IMR-90 (cell line): ENCODE measurements around the gene AVPR1B. TPM values are rescaled to one million over a fixed set of nuclear protein-coding genes. Genes with fewer than 3 reads are reported as not detected.

Experiments
- ATAC-seq: fragments of 200-7000 bp; cut with Tn5 transposase; 2 replicates; pipeline ENCODE4 v1.9.1; 2020; ENCODE audit warnings: low read depth, mild to moderate bottlenecking, moderate library complexity
- BruUV-seq: library from RNA; stranded (reverse); fragments of 400-500 nt; replicated peaks from 2 replicates; lab custom pipeline; 2021; lab: Mats Ljungman, UMichigan
- CTCF ChIA-PET: fragments of 300-600 bp; formaldehyde crosslinking; extraction: SDS; loops from one replicate; lab custom pipeline; 2021; ENCODE audit warnings: antibody characterized with exemption; lab: Yijun Ruan, JAX
- POLR2A ChIA-PET: fragments of 300-600 bp; sonication (Branson Sonifier 250); formaldehyde crosslinking; loops from one replicate; lab custom pipeline; 2022; ENCODE audit warnings: antibody characterized with exemption; ENCODE audit not compliant: unreplicated experiment; lab: Charles Lee
- DNase-seq: peaks from one replicate; pipeline ENCODE4 v3.0.0; 2013
- H2AFZ ChIP-seq: replicated peaks from 2 replicates; pipeline ENCODE3; 2013; ENCODE audit warnings: low read length, mild to moderate bottlenecking; ENCODE audit not compliant: poor library complexity
- H2AK5ac ChIP-seq: 2 replicates; pipeline ENCODE4 v1.6.1; 2013; ENCODE audit warnings: low read depth, low read length, inconsistent platforms
- H2AK9ac ChIP-seq: replicated peaks from 2 replicates; pipeline ENCODE3; 2013; ENCODE audit warnings: mild to moderate bottlenecking, low read depth, low read length, moderate library complexity; ENCODE audit not compliant: poor library complexity
- H2BK120ac ChIP-seq: 2 replicates; pipeline ENCODE4 v1.6.1; 2013; ENCODE audit warnings: low read depth, low read length, inconsistent platforms
- H2BK15ac ChIP-seq: 3 replicates; pipeline ENCODE4 v1.6.1; 2013; ENCODE audit warnings: low read depth, low read length, inconsistent platforms
- H2BK20ac ChIP-seq: 2 replicates; pipeline ENCODE4 v1.6.1; 2013; ENCODE audit warnings: low read depth, mild to moderate bottlenecking, inconsistent platforms, low read length, moderate library complexity
- H2BK5ac ChIP-seq: 2 replicates; pipeline ENCODE4 v1.6.1; 2013; ENCODE audit warnings: mild to moderate bottlenecking, low read depth, low read length, inconsistent platforms; ENCODE audit not compliant: poor library complexity, severe bottlenecking
- H3K14ac ChIP-seq: replicated peaks from 2 replicates; pipeline ENCODE4 v1.6.1; 2013; ENCODE audit warnings: low read depth, low read length, inconsistent platforms
- H3K18ac ChIP-seq: 2 replicates; pipeline ENCODE4 v1.6.1; 2013; ENCODE audit warnings: low read depth, low read length, control low read depth
- H3K23ac ChIP-seq: 2 replicates; pipeline ENCODE4 v1.6.1; 2013; ENCODE audit warnings: low read depth, low read length, inconsistent platforms
- H3K27ac ChIP-seq: 2 replicates; pipeline ENCODE4 v1.5.1; 2013; ENCODE audit warnings: mild to moderate bottlenecking, control low read depth, low read length; ENCODE audit not compliant: insufficient read depth
- H3K27me3 ChIP-seq: 2 replicates; pipeline ENCODE4 v1.6.1; 2013; ENCODE audit warnings: low read length; ENCODE audit not compliant: control insufficient read depth, insufficient read depth
- H3K36me3 ChIP-seq: 2 replicates; pipeline ENCODE4 v1.6.1; 2013; ENCODE audit warnings: low read length, mixed read lengths; ENCODE audit not compliant: control insufficient read depth, insufficient read depth
- H3K4ac ChIP-seq: 2 replicates; pipeline ENCODE4 v1.6.1; 2013; ENCODE audit warnings: low read depth, low read length, inconsistent platforms
- H3K4me1 ChIP-seq: 2 replicates; pipeline ENCODE4 v1.6.1; 2013; ENCODE audit warnings: low read length, mixed read lengths; ENCODE audit not compliant: control insufficient read depth, insufficient read depth
- H3K4me2 ChIP-seq: 2 replicates; pipeline ENCODE4 v1.6.1; 2013; ENCODE audit warnings: low read depth, mild to moderate bottlenecking, control low read depth, low read length, moderate library complexity
- H3K4me3 ChIP-seq: 2 replicates; pipeline ENCODE4 v1.5.1; 2013; ENCODE audit warnings: low read depth, mild to moderate bottlenecking, control low read depth, low read length, moderate library complexity; ENCODE audit not compliant: insufficient read depth
- H3K56ac ChIP-seq: 2 replicates; pipeline ENCODE4 v1.6.1; 2013; ENCODE audit warnings: low read length, inconsistent platforms; ENCODE audit not compliant: insufficient read depth; ENCODE audit errors: extremely low read depth
- H3K79me1 ChIP-seq, 2 experiments: 2 replicates each; pipeline ENCODE4 v1.6.1; 2013; ENCODE audit warnings: low read length in 2 of 2, inconsistent platforms in 1 of 2, low read depth in 1 of 2
- H3K9ac ChIP-seq: 2 replicates; pipeline ENCODE4 v1.6.1; 2013; ENCODE audit warnings: low read depth, low read length, control low read depth
- H3K9me1 ChIP-seq: 2 replicates; pipeline ENCODE4 v1.6.1; 2013; ENCODE audit warnings: low read length, inconsistent platforms; ENCODE audit not compliant: insufficient read depth
- H3K9me3 ChIP-seq: 2 replicates; pipeline ENCODE4 v1.6.1; 2013; ENCODE audit warnings: low read length; ENCODE audit not compliant: control insufficient read depth, insufficient read depth
- H4K20me1 ChIP-seq: 2 replicates; pipeline ENCODE4 v1.6.1; 2013; ENCODE audit warnings: low read length, inconsistent platforms; ENCODE audit not compliant: insufficient read depth
- H4K5ac ChIP-seq: 2 replicates; pipeline ENCODE4 v1.6.1; 2013; ENCODE audit warnings: mild to moderate bottlenecking, low read depth, low read length, control low read depth
- H4K8ac ChIP-seq, 2 experiments: 2 replicates each; pipeline ENCODE4 v1.6.1; 2013; ENCODE audit warnings: low read depth in 2 of 2, low read length in 2 of 2, control low read depth in 1 of 2, inconsistent platforms in 1 of 2
- H4K91ac ChIP-seq: 2 replicates; pipeline ENCODE4 v1.6.1; 2013; ENCODE audit warnings: low read depth, low read length, inconsistent platforms; ENCODE audit not compliant: insufficient read depth
- BHLHE40 ChIP-seq: fragments of 150-350 bp; IDR thresholded peaks from 2 replicates; pipeline ENCODE4 v1.6.1; 2016; ENCODE audit warnings: mild to moderate bottlenecking, low read depth, low read length
- CEBPB ChIP-seq: IDR thresholded peaks from 2 replicates; pipeline ENCODE4 v1.6.1; 2012; ENCODE audit warnings: low read depth, low read length, improper control_type of control experiment
- CHD1 ChIP-seq: IDR thresholded peaks from 2 replicates; pipeline ENCODE4 v1.6.1; 2012; ENCODE audit warnings: low read depth, low read length, improper control_type of control experiment
- CTCF ChIP-seq: conservative IDR thresholded peaks from 2 replicates; pipeline ENCODE4 v1.5.1; 2012; ENCODE audit warnings: mild to moderate bottlenecking, low read depth, low read length, improper control_type of control experiment
- ELK1 ChIP-seq: fragments of 150-350 bp; IDR thresholded peaks from 2 replicates; pipeline ENCODE4 v1.6.1; 2016; ENCODE audit warnings: low read depth, mild to moderate bottlenecking, low read length, moderate library complexity, borderline replicate concordance
- FOS ChIP-seq: fragments of 150-350 bp; IDR thresholded peaks from 2 replicates; pipeline ENCODE4 v1.6.1; 2016; ENCODE audit warnings: low read depth, low read length
- MAFK ChIP-seq: IDR thresholded peaks from 2 replicates; pipeline ENCODE4 v1.6.1; 2012; ENCODE audit warnings: low read depth, low read length, improper control_type of control experiment
- MXI1 ChIP-seq: IDR thresholded peaks from 2 replicates; pipeline ENCODE4 v1.6.1; 2012; ENCODE audit warnings: low read depth, mild to moderate bottlenecking, low read length, moderate library complexity, borderline replicate concordance
- NFE2L2 ChIP-seq: fragments of 150-350 bp; IDR thresholded peaks from 2 replicates; pipeline ENCODE4 v1.6.1; 2016; ENCODE audit warnings: low read depth, mild to moderate bottlenecking, low read length
- POLR2A ChIP-seq: IDR thresholded peaks from 2 replicates; pipeline ENCODE4 v1.6.1; 2012; ENCODE audit warnings: mild to moderate bottlenecking, low read depth, low read length
- RFX5 ChIP-seq: IDR thresholded peaks from 2 replicates; pipeline ENCODE4 v1.8.0; 2012; ENCODE audit warnings: low read depth, mild to moderate bottlenecking, low read length, moderate library complexity
- SMC3 ChIP-seq: fragments of 150-350 bp; IDR thresholded peaks from 2 replicates; pipeline ENCODE4 v1.6.1; 2016; ENCODE audit warnings: low read depth, mild to moderate bottlenecking, antibody characterized with exemption, low read length, moderate library complexity
- USF2 ChIP-seq: fragments of 150-350 bp; IDR thresholded peaks from 2 replicates; pipeline ENCODE4 v1.6.1; 2017; ENCODE audit warnings: mild to moderate bottlenecking, antibody characterized with exemption, low read length, low read depth
- WGBS, 2 experiments: methylation state at CpG; one replicate each; pipeline versions ENCODE4 v1.1.5 to v1.1.7; 2013; ENCODE audit warnings: missing lambda C conversion rate in 2 of 2; ENCODE audit not compliant: insufficient read length in 1 of 2; ENCODE audit errors: extremely low coverage in 2 of 2; 5-methylcytosine and 5-hydroxymethylcytosine counted together
- dilution Hi-C: fragments of 300-500 bp; cut with HindIII; formaldehyde crosslinking; loops from one replicate; pipeline ENCODE4 v1.14.3; 2018; ENCODE audit warnings: low sequenced_read_pairs; ENCODE audit not compliant: unreplicated experiment
- in situ Hi-C: fragments of 300-500 bp; cut with MboI; formaldehyde crosslinking; loops from 3 replicates; pipeline ENCODE4 v1.14.3; 2019; ENCODE audit warnings: low sequenced_read_pairs, inconsistent platforms, mixed read lengths
- intact Hi-C: fragments of 100-400 bp; cut with micrococcal nuclease; formaldehyde crosslinking; loops from 2 replicates; pipeline ENCODE4 v1.10.0; 2022
- polyA plus RNA-seq, 3 experiments: library from polyadenylated mRNA; depleted of rRNA; stranded (reverse); fragments of >200 nt; gene quantifications; 2 replicates each; pipeline ENCODE4 v1.2.3, GENCODE V29; 2012; ENCODE audit warnings: low replicate concordance in 1 of 3
- total RNA-seq: library from RNA; depleted of rRNA; stranded (reverse); fragments of >200 nt; gene quantifications from 2 replicates; pipeline ENCODE4 v1.2.3, GENCODE V29; 2012

AVPR1B gene
- total and polyA plus RNA-seq, 2 of the 4 experiments (the other 2 are of a cell fraction) = not detected

- in situ Hi-C loops (no loop called here), dilution Hi-C loops (no loop called here), intact Hi-C loops (no loop called here)
- H2BK5ac ChIP-seq = no peak overlapping the region
- no peak overlapping the region for H3K4ac ChIP-seq
- no peak overlapping the region for H3K27ac ChIP-seq
- H3K14ac ChIP-seq = no peak overlapping the region
- no peak overlapping the region for H3K18ac ChIP-seq
- ATAC-seq (no peak), DNase-seq (no peak)
- no peak overlapping the region for H4K8ac ChIP-seq
- no peak overlapping the region for H3K23ac ChIP-seq
- H3K56ac ChIP-seq = no peak overlapping the region
- no TSS peak for BruUV-seq
- H4K20me1 ChIP-seq = no peaks in the 10 kb centered on the region
- TF ChIP-seq BHLHE40 (no peak), USF2 (no peak), CTCF (no peak), NFE2L2 (no peak), MAFK (no peak), FOS (no peak), ELK1 (no peak), SMC3 (no peak), MXI1 (no peak), CEBPB (no peak), RFX5 (no peak), CHD1 (no peak), POLR2A (no peak)
- H2BK20ac ChIP-seq = no peak overlapping the region
- H4K5ac ChIP-seq = no peak overlapping the region
- no peak overlapping the region for H2AK9ac ChIP-seq
- H2AK5ac ChIP-seq = no peak overlapping the region
- H3K36me3 ChIP-seq = no peaks in the 10 kb centered on the region
- H2BK120ac ChIP-seq = no peak overlapping the region
- peaks cover 32% of the 10 kb centered on the region for H3K27me3 ChIP-seq
- no peaks in the 10 kb centered on the region for H3K9me1 ChIP-seq
- no peak overlapping the region for H3K4me3 ChIP-seq
- H3K4me2 ChIP-seq = no peak overlapping the region
- H4K91ac ChIP-seq = no peak overlapping the region
- H3K9ac ChIP-seq = no peak overlapping the region
- no peak overlapping the region for H2BK15ac ChIP-seq
- 85% methylated on average over 4 of the region's 4 CpGs; no CpG with 5 or more reads in 1 of the 2 experiments for WGBS, 2 experiments
- H3K79me1 ChIP-seq = no peaks in the 10 kb centered on the region
- no peaks in the 10 kb centered on the region for H3K4me1 ChIP-seq
- H2AFZ ChIP-seq = no peak overlapping the region
- H3K9me3 ChIP-seq = no peaks in the 10 kb centered on the region
- ChIA-PET POLR2A (no interaction called here), CTCF (no interaction called here)
These were observed 51.5 kb downstream of the AVPR1B start for GRCh38 chr1:206065547-206066145.
